Hepatocyte (in vitro differentiated cells): ENCODE results near the gene COL4A2.

ENCODE experiments used
- EZH2 ChIP-seq: fragments of 200-600 bp; sonication (generic); IDR thresholded peaks from 2 replicates; pipeline ENCODE4 v1.6.1; 2016; ENCODE audit warnings: antibody characterized with exemption, mild to moderate bottlenecking, borderline replicate concordance
- TF ChIP-seq, protein P1 (sequence below): fragments of 200-600 bp; sonication (generic); IDR thresholded peaks from 2 replicates; pipeline ENCODE4 v1.5.1; 2016; ENCODE audit warnings: antibody characterized with exemption, mild to moderate bottlenecking; ENCODE audit not compliant: poor library complexity

DNA sequence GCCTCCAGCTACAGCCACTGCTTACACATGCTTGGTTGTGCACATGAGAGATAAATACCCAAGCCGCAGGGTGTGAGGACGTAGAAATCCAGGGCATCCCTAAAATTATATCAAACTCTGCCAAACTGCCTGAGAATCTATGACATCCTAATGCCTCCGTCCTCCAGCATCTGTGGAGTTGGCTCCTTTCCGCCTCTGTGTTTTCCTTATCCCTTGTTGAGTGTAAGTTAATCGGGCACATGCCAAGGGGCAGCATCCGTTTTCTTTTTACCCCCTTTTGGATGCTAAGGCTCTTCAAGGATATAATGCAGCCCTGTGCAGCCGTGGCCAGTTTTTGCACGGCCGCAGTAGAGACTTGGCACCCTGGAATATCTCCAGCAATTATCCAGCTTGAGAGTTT, 66.5 kb downstream of the COL4A2 start:
- TF ChIP-seq, protein P1, sequence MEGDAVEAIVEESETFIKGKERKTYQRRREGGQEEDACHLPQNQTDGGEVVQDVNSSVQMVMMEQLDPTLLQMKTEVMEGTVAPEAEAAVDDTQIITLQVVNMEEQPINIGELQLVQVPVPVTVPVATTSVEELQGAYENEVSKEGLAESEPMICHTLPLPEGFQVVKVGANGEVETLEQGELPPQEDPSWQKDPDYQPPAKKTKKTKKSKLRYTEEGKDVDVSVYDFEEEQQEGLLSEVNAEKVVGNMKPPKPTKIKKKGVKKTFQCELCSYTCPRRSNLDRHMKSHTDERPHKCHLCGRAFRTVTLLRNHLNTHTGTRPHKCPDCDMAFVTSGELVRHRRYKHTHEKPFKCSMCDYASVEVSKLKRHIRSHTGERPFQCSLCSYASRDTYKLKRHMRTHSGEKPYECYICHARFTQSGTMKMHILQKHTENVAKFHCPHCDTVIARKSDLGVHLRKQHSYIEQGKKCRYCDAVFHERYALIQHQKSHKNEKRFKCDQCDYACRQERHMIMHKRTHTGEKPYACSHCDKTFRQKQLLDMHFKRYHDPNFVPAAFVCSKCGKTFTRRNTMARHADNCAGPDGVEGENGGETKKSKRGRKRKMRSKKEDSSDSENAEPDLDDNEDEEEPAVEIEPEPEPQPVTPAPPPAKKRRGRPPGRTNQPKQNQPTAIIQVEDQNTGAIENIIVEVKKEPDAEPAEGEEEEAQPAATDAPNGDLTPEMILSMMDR, result no peak
- TF ChIP-seq EZH2, result no peak
